GM18520 (cell line): ENCODE measurements around the gene SLC2A13.
"Not testable (repeated sequence)": the region's sequence is repeated elsewhere in the genome, so short reads cannot be mapped to it uniquely, and the experiment has no call there.

ENCODE experiments used
- ATAC-seq: cut with Tn5 transposase; IDR thresholded peaks from one replicate; pipeline ENCODE4 v1.9.1; 2021; ENCODE audit not compliant: unreplicated experiment

SLC2A13 gene

GRCh38 chr12:40044396-40044795 lies 61.5 kb downstream of the SLC2A13 start:
- no peak for ATAC-seq

GRCh38 chr12:40039598-40039997 lies 66.3 kb downstream of the SLC2A13 start:
- ATAC-seq: no peak

- no peak for ATAC-seq
These were observed 67.3 kb downstream of the SLC2A13 start for GRCh38 chr12:40038619-40039018.

GRCh38 chr12:40034712-40035111 lies 71.2 kb downstream of the SLC2A13 start:
- ATAC-seq: no peak

GRCh38 chr12:40034156-40034555 lies 71.7 kb downstream of the SLC2A13 start:
- no peak for ATAC-seq

GRCh38 chr12:40033242-40033630 lies 72.6 kb downstream of the SLC2A13 start:
- no peak for ATAC-seq

- no peak for ATAC-seq
These were observed 73.2 kb downstream of the SLC2A13 start for GRCh38 chr12:40032433-40033241.

- no peak for ATAC-seq
These were observed 73.9 kb downstream of the SLC2A13 start for GRCh38 chr12:40031965-40032364.

GRCh38 chr12:40030970-40031369 lies 74.9 kb downstream of the SLC2A13 start:
- not testable (repeated sequence) for ATAC-seq

- no peak for ATAC-seq
These were observed 77.6 kb downstream of the SLC2A13 start for GRCh38 chr12:40028296-40028695.

- no peak for ATAC-seq
These were observed 83.0 kb downstream of the SLC2A13 start for GRCh38 chr12:40022850-40023249.

- ATAC-seq: no peak
These were observed 85.6 kb downstream of the SLC2A13 start for GRCh38 chr12:40020261-40020691.

- ATAC-seq: no peak
These were observed 88.4 kb downstream of the SLC2A13 start for GRCh38 chr12:40017488-40017887.

GRCh38 chr12:40016980-40017379 lies 88.9 kb downstream of the SLC2A13 start:
- no peak for ATAC-seq

- ATAC-seq: no peak
These were observed 90.0 kb downstream of the SLC2A13 start for GRCh38 chr12:40015881-40016280.

GRCh38 chr12:40015345-40015744 lies 90.5 kb downstream of the SLC2A13 start:
- no peak for ATAC-seq

GRCh38 chr12:40013847-40014246 lies 92.0 kb downstream of the SLC2A13 start:
- ATAC-seq: no peak

- no peak for ATAC-seq
These were observed 92.6 kb downstream of the SLC2A13 start for GRCh38 chr12:40013292-40013691.

- ATAC-seq: no peak
These were observed 93.2 kb downstream of the SLC2A13 start for GRCh38 chr12:40012711-40013110.

GRCh38 chr12:40011775-40012129 lies 94.1 kb downstream of the SLC2A13 start:
- ATAC-seq: no peak

- ATAC-seq: peak; percentile 87
These were observed 94.7 kb downstream of the SLC2A13 start for GRCh38 chr12:40010899-40011774.
